Embryonic facial prominence (tissue), 1 donor: ENCODE measurements around the gene OSBPL3.

Experiments
- DNase-seq: peaks from one replicate; pipeline ENCODE4 v3.0.0-alpha.2; 2016; ENCODE audit errors: extremely low spot score

Gene OSBPL3

GRCh38 chr7:24955313-24955712, 24.7 kb downstream of the OSBPL3 start:
- DNase-seq = no peak

- no peak for DNase-seq
These were observed 27.5 kb downstream of the OSBPL3 start for GRCh38 chr7:24952464-24952863.

- DNase-seq = no peak
These were observed 28.5 kb downstream of the OSBPL3 start for GRCh38 chr7:24951441-24951980.

GRCh38 chr7:24949884-24950283, 30.1 kb downstream of the OSBPL3 start:
- DNase-seq = no peak

GRCh38 chr7:24948739-24949138, 31.2 kb downstream of the OSBPL3 start:
- no peak for DNase-seq

- no peak for DNase-seq
These were observed 33.5 kb downstream of the OSBPL3 start for GRCh38 chr7:24946467-24946866.

- DNase-seq = no peak
These were observed 34.1 kb downstream of the OSBPL3 start for GRCh38 chr7:24945899-24946298.

GRCh38 chr7:24943096-24943948, 36.7 kb downstream of the OSBPL3 start:
- DNase-seq = no peak

- no peak for DNase-seq
These were observed 37.8 kb downstream of the OSBPL3 start for GRCh38 chr7:24942226-24942625.

GRCh38 chr7:24939416-24939815, 40.6 kb downstream of the OSBPL3 start:
- DNase-seq = no peak

- no peak for DNase-seq
These were observed 43.7 kb downstream of the OSBPL3 start for GRCh38 chr7:24936121-24936824.

GRCh38 chr7:24933298-24933697, 46.7 kb downstream of the OSBPL3 start:
- no peak for DNase-seq

- no peak for DNase-seq
These were observed 47.2 kb downstream of the OSBPL3 start for GRCh38 chr7:24932815-24933214.

- DNase-seq = no peak
These were observed 47.6 kb downstream of the OSBPL3 start for GRCh38 chr7:24932389-24932788.

GRCh38 chr7:24931844-24932243, 48.1 kb downstream of the OSBPL3 start:
- DNase-seq = no peak

- DNase-seq = no peak
These were observed 49.1 kb downstream of the OSBPL3 start for GRCh38 chr7:24930856-24931255.

- no peak for DNase-seq
These were observed 53.1 kb downstream of the OSBPL3 start for GRCh38 chr7:24926623-24927524.

GRCh38 chr7:24924375-24924774, 55.6 kb downstream of the OSBPL3 start:
- DNase-seq = no peak

- no peak for DNase-seq
These were observed 56.7 kb downstream of the OSBPL3 start for GRCh38 chr7:24923172-24923865.

- DNase-seq = no peak
These were observed 57.7 kb downstream of the OSBPL3 start for GRCh38 chr7:24922099-24922773.

GRCh38 chr7:24921362-24921679, 58.7 kb downstream of the OSBPL3 start:
- DNase-seq = no peak
